GM23338 (cell line): ENCODE results near the gene ASB12. TPM values are rescaled to one million over a fixed set of nuclear protein-coding genes. Genes with fewer than 3 reads are reported as not detected.

Source experiments
- ATAC-seq: fragments of 200-7000 bp; cut with Tn5 transposase; 3 replicates; pipeline ENCODE4 v1.9.1; 2020
- DNase-seq: peaks from one replicate; pipeline ENCODE4 v3.0.0-alpha.2; 2015; ENCODE audit warnings: low spot score
- H2AFZ ChIP-seq: fragments of 200-600 bp; sonication (generic); 2 replicates; pipeline ENCODE4 v1.8.0; 2016; ENCODE audit warnings: antibody characterized with exemption, mild to moderate bottlenecking, moderate library complexity
- H3F3A ChIP-seq: fragments of 200-600 bp; sonication (generic); replicated peaks from 2 replicates; pipeline ENCODE4 v1.8.0; 2017; ENCODE audit warnings: antibody characterized with exemption, mixed run types, low read depth
- H3K27ac ChIP-seq: fragments of 200-600 bp; sonication (generic); 2 replicates; pipeline ENCODE4 v1.6.1; 2016; ENCODE audit warnings: low read depth
- H3K27me3 ChIP-seq: fragments of 200-600 bp; sonication (generic); 2 replicates; pipeline ENCODE4 v1.8.0; 2016; ENCODE audit warnings: mild to moderate bottlenecking, mixed run types, moderate library complexity; ENCODE audit not compliant: insufficient read depth
- H3K36me3 ChIP-seq: fragments of 200-600 bp; sonication (generic); 2 replicates; pipeline ENCODE4 v1.8.0; 2016; ENCODE audit warnings: mild to moderate bottlenecking; ENCODE audit not compliant: insufficient read depth
- H3K4me1 ChIP-seq: fragments of 200-600 bp; sonication (generic); 2 replicates; pipeline ENCODE4 v1.8.0; 2016; ENCODE audit warnings: mild to moderate bottlenecking, moderate library complexity; ENCODE audit not compliant: insufficient read depth
- H3K4me2 ChIP-seq: fragments of 200-600 bp; sonication (generic); 2 replicates; pipeline ENCODE4 v1.7.1; 2017; ENCODE audit warnings: mixed run types
- H3K4me3 ChIP-seq: fragments of 200-600 bp; sonication (generic); 2 replicates; pipeline ENCODE4 v1.6.1; 2016; ENCODE audit warnings: mixed run types
- H3K79me2 ChIP-seq: fragments of 200-600 bp; sonication (generic); replicated peaks from 2 replicates; pipeline ENCODE4 v1.8.0; 2017; ENCODE audit warnings: mild to moderate bottlenecking; ENCODE audit not compliant: insufficient read depth
- H3K9me2 ChIP-seq: fragments of 200-600 bp; sonication (generic); 2 replicates; pipeline ENCODE4 v1.8.0; 2017; ENCODE audit not compliant: insufficient read depth
- H4K20me1 ChIP-seq: fragments of 200-600 bp; sonication (generic); replicated peaks from 2 replicates; pipeline ENCODE4 v1.8.0; 2017; ENCODE audit warnings: mild to moderate bottlenecking; ENCODE audit not compliant: insufficient read depth
- H3K27ac Mint-ChIP-seq: 2 replicates; pipeline ENCODE4 v1.8.0; 2020; ENCODE audit warnings: inconsistent platforms, mild to moderate bottlenecking, moderate library complexity, mixed read lengths
- H3K27me3 Mint-ChIP-seq: 3 replicates; pipeline ENCODE4 v1.8.0; 2022; ENCODE audit warnings: low read depth, mild to moderate bottlenecking, moderate library complexity, mixed read lengths, inconsistent platforms; ENCODE audit not compliant: insufficient read depth, poor library complexity
- H3K36me3 Mint-ChIP-seq: 3 replicates; pipeline ENCODE4 v1.8.0; 2021; ENCODE audit warnings: low read depth, mild to moderate bottlenecking, inconsistent platforms, moderate library complexity, mixed read lengths
- H3K4me1 Mint-ChIP-seq: 3 replicates; pipeline ENCODE4 v1.8.0; 2020; ENCODE audit warnings: mild to moderate bottlenecking, inconsistent platforms, mixed read lengths
- H3K4me3 Mint-ChIP-seq: 3 replicates; pipeline ENCODE4 v1.8.0; 2021; ENCODE audit warnings: moderate library complexity, mild to moderate bottlenecking, inconsistent platforms, mixed read lengths
- H3K9me3 Mint-ChIP-seq: 3 replicates; pipeline ENCODE4 v1.8.0; 2020; ENCODE audit warnings: moderate library complexity, mild to moderate bottlenecking, inconsistent platforms, mixed read lengths
- CTCF ChIP-seq, 2 experiments: fragments of 200-600 bp in 1 of 2; sonication (generic) in 1 of 2; conservative IDR thresholded peaks; 2 replicates each; pipeline versions ENCODE4 v1.5.1 to v1.6.1; 2016 to 2017; ENCODE audit warnings: antibody characterized with exemption in 2 of 2, low read depth in 2 of 2, mild to moderate bottlenecking in 2 of 2, moderate library complexity in 1 of 2
- ETS1 ChIP-seq: IDR thresholded peaks from 2 replicates; pipeline ENCODE4 v1.6.1; 2016; ENCODE audit warnings: antibody characterized with exemption
- EZH2phosphoT487 ChIP-seq: fragments of 200-600 bp; sonication (generic); IDR thresholded peaks from one replicate; pipeline ENCODE4 v1.8.1; 2018; ENCODE audit warnings: antibody characterized with exemption; ENCODE audit not compliant: unreplicated experiment
- POLR2AphosphoS5 ChIP-seq: IDR thresholded peaks from 2 replicates; pipeline ENCODE4 v1.6.1; 2016; ENCODE audit warnings: antibody characterized with exemption, low read depth
- ZNF114 ChIP-seq: fragments of 250-450 bp; sonication (Bioruptor Pico); IDR thresholded peaks from 2 replicates; pipeline ENCODE4 v1.5.0; 2020; ENCODE audit warnings: mild to moderate bottlenecking, moderate library complexity
- polyA plus RNA-seq: library from polyadenylated mRNA; unstranded; fragments of >200 nt; fragmentation: Nextera tagmentation; extraction: Ambion mirVana; gene quantifications from 2 replicates; pipeline ENCODE4 v1.2.1, GENCODE V29; 2016
- total RNA-seq: library from RNA; depleted of rRNA; stranded (reverse); fragments of >200 nt; shearing (Covaris generic); gene quantifications from 2 replicates; pipeline ENCODE4 v1.2.3, GENCODE V29; 2014
- TF ChIP-seq, protein P1 (sequence below): fragments of 250-450 bp; sonication (Bioruptor Pico); IDR thresholded peaks from 2 replicates; pipeline ENCODE4 v1.5.0; 2020; ENCODE audit warnings: mild to moderate bottlenecking, moderate library complexity
- TF ChIP-seq, protein P2 (sequence below): IDR thresholded peaks from one replicate; pipeline ENCODE4 v1.6.1; 2018; ENCODE audit warnings: antibody characterized with exemption; ENCODE audit not compliant: unreplicated experiment

The ASB12 gene
- total and polyA plus RNA-seq, 2 experiments from 2014 or later: 1.1 to 1.2 TPM

GRCh38 chrX:64182208-64182607, 48.2 kb downstream of the ASB12 start:
- Mint-ChIP-seq H3K36me3 (no peaks in the 10 kb centered on the region), H3K27me3 (no peaks in the 10 kb centered on the region), H3K4me3 (no peak overlapping the region), H3K27ac (no peak overlapping the region), H3K9me3 (no peaks in the 10 kb centered on the region), H3K4me1 (peaks cover 2% of the 10 kb centered on the region; the same call in 1 of the 3 replicates)
- Histone ChIP-seq H3K9me2 (no peaks in the 10 kb centered on the region), H3K36me3 (no peaks in the 10 kb centered on the region), H4K20me1 (no peaks in the 10 kb centered on the region), H3K27ac (no peak overlapping the region), H3F3A (no peaks in the 10 kb centered on the region), H3K79me2 (no peaks in the 10 kb centered on the region), H3K27me3 (no peaks in the 10 kb centered on the region), H3K4me3 (no peak overlapping the region), H3K4me1 (no peaks in the 10 kb centered on the region), H3K4me2 (no peak overlapping the region), H2AFZ (no peak overlapping the region)
- DNase-seq (no peak), ATAC-seq (no peak)
- TF ChIP-seq EZH2phosphoT487 (no peak), POLR2AphosphoS5 (no peak), ETS1 (no peak), ZNF114 (CRISPR knock-in tag) (no peak)
- TF ChIP-seq, protein P1, sequence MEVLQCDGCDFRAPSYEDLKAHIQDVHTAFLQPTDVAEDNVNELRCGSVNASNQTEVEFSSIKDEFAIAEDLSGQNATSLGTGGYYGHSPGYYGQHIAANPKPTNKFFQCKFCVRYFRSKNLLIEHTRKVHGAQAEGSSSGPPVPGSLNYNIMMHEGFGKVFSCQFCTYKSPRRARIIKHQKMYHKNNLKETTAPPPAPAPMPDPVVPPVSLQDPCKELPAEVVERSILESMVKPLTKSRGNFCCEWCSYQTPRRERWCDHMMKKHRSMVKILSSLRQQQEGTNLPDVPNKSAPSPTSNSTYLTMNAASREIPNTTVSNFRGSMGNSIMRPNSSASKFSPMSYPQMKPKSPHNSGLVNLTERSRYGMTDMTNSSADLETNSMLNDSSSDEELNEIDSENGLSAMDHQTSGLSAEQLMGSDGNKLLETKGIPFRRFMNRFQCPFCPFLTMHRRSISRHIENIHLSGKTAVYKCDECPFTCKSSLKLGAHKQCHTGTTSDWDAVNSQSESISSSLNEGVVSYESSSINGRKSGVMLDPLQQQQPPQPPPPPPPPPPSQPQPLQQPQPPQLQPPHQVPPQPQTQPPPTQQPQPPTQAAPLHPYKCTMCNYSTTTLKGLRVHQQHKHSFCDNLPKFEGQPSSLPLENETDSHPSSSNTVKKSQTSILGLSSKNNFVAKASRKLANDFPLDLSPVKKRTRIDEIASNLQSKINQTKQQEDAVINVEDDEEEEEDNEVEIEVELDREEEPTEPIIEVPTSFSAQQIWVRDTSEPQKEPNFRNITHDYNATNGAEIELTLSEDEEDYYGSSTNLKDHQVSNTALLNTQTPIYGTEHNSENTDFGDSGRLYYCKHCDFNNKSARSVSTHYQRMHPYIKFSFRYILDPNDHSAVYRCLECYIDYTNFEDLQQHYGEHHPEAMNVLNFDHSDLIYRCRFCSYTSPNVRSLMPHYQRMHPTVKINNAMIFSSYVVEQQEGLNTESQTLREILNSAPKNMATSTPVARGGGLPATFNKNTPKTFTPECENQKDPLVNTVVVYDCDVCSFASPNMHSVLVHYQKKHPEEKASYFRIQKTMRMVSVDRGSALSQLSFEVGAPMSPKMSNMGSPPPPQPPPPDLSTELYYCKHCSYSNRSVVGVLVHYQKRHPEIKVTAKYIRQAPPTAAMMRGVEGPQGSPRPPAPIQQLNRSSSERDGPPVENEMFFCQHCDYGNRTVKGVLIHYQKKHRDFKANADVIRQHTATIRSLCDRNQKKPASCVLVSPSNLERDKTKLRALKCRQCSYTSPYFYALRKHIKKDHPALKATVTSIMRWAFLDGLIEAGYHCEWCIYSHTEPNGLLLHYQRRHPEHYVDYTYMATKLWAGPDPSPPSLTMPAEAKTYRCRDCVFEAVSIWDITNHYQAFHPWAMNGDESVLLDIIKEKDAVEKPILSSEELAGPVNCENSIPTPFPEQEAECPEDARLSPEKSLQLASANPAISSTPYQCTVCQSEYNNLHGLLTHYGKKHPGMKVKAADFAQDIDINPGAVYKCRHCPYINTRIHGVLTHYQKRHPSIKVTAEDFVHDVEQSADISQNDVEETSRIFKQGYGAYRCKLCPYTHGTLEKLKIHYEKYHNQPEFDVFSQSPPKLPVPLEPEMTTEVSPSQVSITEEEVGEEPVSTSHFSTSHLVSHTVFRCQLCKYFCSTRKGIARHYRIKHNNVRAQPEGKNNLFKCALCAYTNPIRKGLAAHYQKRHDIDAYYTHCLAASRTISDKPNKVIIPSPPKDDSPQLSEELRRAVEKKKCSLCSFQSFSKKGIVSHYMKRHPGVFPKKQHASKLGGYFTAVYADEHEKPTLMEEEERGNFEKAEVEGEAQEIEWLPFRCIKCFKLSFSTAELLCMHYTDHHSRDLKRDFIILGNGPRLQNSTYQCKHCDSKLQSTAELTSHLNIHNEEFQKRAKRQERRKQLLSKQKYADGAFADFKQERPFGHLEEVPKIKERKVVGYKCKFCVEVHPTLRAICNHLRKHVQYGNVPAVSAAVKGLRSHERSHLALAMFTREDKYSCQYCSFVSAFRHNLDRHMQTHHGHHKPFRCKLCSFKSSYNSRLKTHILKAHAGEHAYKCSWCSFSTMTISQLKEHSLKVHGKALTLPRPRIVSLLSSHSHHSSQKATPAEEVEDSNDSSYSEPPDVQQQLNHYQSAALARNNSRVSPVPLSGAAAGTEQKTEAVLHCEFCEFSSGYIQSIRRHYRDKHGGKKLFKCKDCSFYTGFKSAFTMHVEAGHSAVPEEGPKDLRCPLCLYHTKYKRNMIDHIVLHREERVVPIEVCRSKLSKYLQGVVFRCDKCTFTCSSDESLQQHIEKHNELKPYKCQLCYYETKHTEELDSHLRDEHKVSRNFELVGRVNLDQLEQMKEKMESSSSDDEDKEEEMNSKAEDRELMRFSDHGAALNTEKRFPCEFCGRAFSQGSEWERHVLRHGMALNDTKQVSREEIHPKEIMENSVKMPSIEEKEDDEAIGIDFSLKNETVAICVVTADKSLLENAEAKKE (CRISPR knock-in tag): no peak

DNA sequence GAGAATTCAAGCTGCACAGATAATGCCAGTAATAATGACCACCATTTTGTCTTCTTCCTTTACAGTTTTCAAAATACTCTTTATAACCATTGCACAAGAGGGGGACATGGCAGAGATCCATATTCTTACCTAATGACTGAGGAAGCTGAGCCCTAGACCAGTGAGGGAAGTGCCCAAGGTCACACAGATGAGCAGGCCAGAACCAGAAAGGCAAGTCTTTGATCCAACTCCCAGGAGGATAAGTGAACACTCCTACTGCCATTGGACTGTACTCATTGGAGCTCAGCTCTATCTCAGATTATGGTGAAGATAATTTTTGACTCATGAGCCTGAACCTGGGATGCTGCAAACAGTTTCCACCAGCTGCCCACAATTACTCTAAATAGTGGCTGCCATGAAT, 53.5 kb downstream of the ASB12 start:
- no peak for DNase-seq
- H3K36me3 Mint-ChIP-seq: no peaks in the 10 kb centered on the region
- H3K36me3 ChIP-seq: no peaks in the 10 kb centered on the region
- H3K4me1 ChIP-seq: no peaks in the 10 kb centered on the region
- no peaks in the 10 kb centered on the region for H3K27me3 ChIP-seq
- no peak overlapping the region for H3K4me3 Mint-ChIP-seq
- no peaks in the 10 kb centered on the region for H3F3A ChIP-seq
- H4K20me1 ChIP-seq: no peaks in the 10 kb centered on the region
- ATAC-seq: no peak
- no peak overlapping the region for H2AFZ ChIP-seq
- H3K9me2 ChIP-seq: no peaks in the 10 kb centered on the region
- no peaks in the 10 kb centered on the region for H3K9me3 Mint-ChIP-seq
- no peaks in the 10 kb centered on the region for H3K27me3 Mint-ChIP-seq
- H3K4me3 ChIP-seq: no peak overlapping the region
- no peaks in the 10 kb centered on the region for H3K79me2 ChIP-seq
- H3K4me2 ChIP-seq: no peak overlapping the region
- H3K27ac ChIP-seq: no peak overlapping the region
- no peak overlapping the region for H3K27ac Mint-ChIP-seq
- H3K4me1 Mint-ChIP-seq: no peaks in the 10 kb centered on the region
- TF ChIP-seq, protein P2, sequence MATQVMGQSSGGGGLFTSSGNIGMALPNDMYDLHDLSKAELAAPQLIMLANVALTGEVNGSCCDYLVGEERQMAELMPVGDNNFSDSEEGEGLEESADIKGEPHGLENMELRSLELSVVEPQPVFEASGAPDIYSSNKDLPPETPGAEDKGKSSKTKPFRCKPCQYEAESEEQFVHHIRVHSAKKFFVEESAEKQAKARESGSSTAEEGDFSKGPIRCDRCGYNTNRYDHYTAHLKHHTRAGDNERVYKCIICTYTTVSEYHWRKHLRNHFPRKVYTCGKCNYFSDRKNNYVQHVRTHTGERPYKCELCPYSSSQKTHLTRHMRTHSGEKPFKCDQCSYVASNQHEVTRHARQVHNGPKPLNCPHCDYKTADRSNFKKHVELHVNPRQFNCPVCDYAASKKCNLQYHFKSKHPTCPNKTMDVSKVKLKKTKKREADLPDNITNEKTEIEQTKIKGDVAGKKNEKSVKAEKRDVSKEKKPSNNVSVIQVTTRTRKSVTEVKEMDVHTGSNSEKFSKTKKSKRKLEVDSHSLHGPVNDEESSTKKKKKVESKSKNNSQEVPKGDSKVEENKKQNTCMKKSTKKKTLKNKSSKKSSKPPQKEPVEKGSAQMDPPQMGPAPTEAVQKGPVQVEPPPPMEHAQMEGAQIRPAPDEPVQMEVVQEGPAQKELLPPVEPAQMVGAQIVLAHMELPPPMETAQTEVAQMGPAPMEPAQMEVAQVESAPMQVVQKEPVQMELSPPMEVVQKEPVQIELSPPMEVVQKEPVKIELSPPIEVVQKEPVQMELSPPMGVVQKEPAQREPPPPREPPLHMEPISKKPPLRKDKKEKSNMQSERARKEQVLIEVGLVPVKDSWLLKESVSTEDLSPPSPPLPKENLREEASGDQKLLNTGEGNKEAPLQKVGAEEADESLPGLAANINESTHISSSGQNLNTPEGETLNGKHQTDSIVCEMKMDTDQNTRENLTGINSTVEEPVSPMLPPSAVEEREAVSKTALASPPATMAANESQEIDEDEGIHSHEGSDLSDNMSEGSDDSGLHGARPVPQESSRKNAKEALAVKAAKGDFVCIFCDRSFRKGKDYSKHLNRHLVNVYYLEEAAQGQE: no peak
- no peak for TF ChIP-seq CTCF (conservative IDR thresholded peaks at IDR 0.05; ENCODE audit: low read depth in 2 of 2)
